GM21381 (cell line): ENCODE measurements around the gene SPINT2.
"Not testable (repeated sequence)": the region's sequence is repeated elsewhere in the genome, so short reads cannot be mapped to it uniquely, and the experiment has no call there.

Experiments
- ATAC-seq: cut with Tn5 transposase; IDR thresholded peaks from one replicate; pipeline ENCODE4 v1.9.1; 2021; ENCODE audit warnings: mild to moderate bottlenecking, moderate library complexity; ENCODE audit not compliant: unreplicated experiment

SPINT2 gene

DNA sequence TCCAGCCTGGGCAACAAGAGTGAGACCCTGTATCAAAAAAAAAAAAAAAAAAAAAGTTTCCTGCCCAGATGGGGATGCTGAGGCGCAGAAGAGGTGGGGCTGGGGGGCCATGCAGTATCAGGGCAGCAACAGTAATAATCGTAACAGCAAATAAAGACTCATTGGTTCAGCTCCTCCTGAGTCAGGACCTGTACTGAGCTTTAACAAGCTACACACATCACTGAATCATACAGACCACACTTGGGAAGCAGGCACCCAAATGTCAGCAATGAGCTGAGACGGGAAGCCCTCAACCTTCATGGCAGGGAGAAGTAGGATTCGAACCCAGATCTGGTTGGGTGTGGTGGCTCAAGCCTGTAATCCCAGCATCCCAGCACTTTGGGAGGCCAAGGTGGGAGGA is 29.8 kb upstream of the SPINT2 start:
- ATAC-seq: no peak

- ATAC-seq: no peak
Measured at GRCh38 chr19:38239816-38240215, 24.6 kb upstream of the SPINT2 start.

DNA sequence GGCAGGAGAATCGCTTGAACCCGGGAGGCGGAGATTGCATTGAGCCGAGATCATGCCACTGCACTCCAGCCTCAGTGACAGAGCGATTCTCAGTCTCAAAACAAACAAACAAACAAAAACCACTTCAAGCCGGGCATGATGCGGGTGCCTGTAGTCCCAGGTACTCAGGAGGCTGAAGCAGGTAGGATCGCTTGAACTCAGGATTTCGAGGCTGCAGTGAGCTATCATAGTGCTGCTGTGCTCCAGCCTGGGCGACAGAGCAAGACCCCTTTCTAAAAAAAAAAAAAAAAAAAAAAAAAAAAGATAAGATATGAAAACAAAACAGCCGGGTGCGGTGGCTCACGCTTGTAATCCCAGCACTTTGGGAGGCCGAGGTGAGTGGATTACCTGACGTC is 21.1 kb upstream of the SPINT2 start:
- no peak for ATAC-seq

DNA sequence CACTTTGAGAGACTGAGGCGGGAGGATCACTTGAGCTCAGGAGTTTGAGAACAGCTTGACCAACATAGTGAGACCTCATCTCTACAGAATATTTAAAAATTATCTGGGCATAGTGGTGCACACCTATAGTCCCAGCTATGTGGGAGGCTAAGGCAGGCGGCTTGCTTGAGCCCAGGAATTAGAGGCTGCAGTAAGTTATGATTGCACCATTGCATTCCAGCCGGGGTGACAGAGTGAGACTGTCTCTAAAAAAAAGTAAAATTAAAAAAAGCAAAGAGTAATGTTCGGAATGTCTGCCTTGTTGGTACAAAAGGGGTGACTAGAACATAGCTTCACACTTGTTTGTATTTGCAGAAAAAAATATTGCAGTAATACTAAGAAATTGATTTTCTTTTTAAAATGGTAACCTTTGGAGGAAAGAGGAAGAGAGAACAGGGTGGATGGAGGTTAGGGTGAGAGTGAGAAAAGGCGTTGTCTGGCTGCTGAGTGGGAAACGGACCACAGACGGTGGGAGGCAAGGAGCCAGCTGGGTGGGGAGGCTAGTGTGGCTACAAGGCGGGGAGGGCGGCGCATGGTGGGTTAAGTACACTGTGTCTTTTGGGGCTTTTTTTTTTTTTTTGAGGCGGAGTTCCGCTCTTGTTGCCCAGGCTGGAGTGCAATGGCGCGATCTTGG is 18.4 kb upstream of the SPINT2 start:
- ATAC-seq: no peak

DNA sequence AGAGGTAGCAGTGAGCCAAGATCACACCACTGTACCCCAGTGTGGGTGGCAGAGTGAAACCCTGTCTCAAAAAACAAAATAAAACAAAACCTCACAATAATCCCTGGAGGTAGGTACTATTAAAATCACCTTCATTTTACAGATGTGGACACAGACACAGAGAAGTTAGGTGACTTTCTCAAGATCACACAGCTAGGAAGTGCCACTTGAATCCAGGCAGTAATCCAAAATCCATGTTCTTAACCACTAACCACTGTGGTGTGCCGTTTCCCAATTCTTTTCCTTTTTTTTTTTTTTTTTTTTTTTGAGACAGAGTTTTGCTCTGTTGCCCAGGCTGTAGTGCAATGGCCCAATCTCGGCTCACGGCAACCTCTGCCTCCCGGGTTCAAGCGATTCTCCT is 17.2 kb upstream of the SPINT2 start:
- ATAC-seq: no peak

- no peak for ATAC-seq
Measured at GRCh38 chr19:38247734-38248268, 16.6 kb upstream of the SPINT2 start.

- no peak for ATAC-seq
Measured at GRCh38 chr19:38248421-38248820, 16.0 kb upstream of the SPINT2 start.

GRCh38 chr19:38250428-38250820 is 13.9 kb upstream of the SPINT2 start:
- ATAC-seq: no peak

DNA sequence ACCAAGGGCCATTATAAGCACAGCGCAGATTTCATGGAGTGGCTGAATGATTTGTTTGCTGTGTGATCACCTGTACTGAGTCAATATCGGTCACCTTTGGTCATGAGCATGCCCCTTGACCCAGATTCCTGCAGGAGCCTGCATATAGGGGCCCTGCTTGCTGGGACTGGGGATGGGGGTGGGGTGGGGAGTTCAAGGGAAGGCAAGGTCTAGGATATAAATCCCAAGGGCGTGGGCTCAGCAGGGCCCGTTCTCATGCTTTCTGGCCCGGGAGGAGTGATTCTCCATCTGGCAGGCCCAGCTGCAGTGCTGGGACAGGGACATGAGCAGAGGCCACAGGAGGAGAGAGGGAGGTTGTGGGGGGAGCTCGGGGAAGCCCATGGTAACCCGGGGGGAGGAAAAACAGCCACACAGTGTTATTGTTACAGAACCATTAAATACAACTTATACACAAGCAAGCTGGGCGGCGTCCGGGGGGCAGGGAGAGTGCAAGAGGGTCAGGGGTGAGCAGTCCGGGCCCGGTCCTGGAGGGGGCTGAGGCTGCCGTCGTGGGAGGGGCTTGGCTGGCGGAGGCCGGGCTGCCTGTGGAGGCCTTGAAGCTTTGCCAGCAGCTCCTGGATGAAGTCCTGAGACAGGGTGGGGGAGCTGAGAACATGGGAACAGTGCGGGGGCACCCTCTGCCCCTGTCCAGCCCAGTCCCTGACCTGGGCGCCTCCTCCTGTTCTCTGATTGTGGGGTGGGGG is 13.4 kb upstream of the SPINT2 start:
- ATAC-seq: no peak

DNA sequence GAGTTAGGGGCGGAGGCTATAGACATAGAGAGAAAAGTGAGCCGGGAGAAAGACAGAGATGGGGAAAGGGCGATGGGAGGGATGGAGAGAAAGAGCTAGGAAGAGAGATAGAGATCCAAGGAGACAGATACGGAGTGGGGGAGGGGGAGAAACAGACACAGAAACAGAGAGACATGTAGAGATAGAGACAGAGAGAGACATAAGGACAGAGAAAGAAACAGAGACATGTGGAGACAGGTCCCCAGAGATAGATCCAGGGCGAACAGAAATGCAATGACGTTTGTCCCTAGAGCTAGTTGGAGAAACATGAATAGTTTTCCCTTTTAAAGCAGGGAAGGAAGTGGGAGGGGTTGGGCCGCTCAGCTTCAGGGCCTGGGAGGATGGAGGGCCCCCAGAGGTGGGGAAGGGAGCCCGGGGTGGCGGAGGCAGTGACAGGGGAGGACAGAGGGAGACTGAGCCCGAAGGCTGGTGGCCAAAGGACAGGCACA is 12.8 kb upstream of the SPINT2 start:
- ATAC-seq: no peak

- ATAC-seq: no peak
Measured at GRCh38 chr19:38252385-38252784, 12.0 kb upstream of the SPINT2 start.

- no peak for ATAC-seq
Measured at GRCh38 chr19:38252941-38253691, 11.3 kb upstream of the SPINT2 start.

GRCh38 chr19:38253788-38254187 is 10.6 kb upstream of the SPINT2 start:
- no peak for ATAC-seq

DNA sequence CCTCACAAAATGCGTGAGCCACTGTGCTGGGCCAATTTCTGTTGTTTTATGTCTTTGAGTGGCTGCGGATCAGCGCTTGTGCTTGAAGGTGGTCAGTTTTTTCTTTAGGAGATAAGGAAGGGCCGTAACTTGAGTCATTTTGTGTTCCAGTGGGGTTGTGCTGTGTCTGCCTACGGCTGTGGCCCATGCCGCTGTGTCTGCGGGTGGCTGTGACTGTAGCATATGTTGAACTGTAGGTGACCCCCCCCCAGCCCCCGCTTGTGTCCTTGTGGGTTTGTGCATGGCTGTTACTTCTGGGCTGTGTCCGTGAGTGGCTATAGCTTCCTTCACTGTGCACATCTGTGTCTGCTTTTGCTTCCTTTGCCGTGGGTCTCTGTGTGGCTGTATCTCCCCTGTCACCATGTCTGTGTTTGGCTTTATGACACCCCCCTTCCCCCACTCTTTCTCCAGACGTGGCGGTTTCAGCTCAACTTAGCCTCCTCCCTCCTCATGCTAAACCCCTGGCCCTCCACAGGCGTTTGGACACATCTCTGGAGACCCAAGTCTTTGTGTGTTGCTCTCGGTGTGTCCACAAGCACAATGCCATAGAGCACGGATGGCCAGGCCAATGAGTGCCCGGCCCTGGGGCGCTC is 8.9 kb upstream of the SPINT2 start:
- ATAC-seq: no peak

GRCh38 chr19:38261942-38262341 is 2.4 kb upstream of the SPINT2 start:
- ATAC-seq: not testable (repeated sequence)

DNA sequence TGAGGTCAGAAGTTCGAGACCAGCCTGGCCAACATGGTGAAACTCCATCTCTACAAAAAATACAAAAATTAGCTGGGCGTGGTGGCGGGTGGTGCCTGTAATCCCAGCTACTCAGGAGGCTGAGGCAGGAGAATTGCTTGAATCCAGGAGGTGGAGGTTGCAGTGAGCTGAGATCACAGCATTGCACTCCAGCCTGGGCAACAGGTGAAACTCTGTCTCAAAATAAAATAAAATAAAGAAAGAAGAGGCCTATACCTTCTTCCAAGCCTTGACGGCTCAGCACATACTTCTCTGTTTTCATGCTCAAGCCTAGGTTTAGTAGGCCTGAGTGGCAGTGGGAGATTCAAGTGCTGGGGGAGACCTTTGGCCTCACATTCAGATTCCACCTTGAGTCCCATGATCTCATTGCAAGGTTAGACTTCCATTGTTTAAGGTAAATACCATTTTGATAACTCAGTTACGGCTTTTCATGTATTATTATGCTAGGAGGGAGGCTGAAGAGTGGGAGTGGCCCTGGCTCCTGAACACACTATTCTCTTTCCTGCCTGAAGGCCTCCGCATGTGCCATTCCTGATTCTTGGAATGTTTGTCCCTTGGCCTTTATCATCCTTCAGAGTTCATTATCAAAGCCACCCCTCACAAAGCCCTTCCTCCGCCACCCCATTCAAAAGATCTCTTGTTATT is 1.6 kb upstream of the SPINT2 start:
- no peak for ATAC-seq

- ATAC-seq: peak; percentile 61
Measured at GRCh38 chr19:38263689-38264485, 486 bp upstream of the SPINT2 start.

DNA sequence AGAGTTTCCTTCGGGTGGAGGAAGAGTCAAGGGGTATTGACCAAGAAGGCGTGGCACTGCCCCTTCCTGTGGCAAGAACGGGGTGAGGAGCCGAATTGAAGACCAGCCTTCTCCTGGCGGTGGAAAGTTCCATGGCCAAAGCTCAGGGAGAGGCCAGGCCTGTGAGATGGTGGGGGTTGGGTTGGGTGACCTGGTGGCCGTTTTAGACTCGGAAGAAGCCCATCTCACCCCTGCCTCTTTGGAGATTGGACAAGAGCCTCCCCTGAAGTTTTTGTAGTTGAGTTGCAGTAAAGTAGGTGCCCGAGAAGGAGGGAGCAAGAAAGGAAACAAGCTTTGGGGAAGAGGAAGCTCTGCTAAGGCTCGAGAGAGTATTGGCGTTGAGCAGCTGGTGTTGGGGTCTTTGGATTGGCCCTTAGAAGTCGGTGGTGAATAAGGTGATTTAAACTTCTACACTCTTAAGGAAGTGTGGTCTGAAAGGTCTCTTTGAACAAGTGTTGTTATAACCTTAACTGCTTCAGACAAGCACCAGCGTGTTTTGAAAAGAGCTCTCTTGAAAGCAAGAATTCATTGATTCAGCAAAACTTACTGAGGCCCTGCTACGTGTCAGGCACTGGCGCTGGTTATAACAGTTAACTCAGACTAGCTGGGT is 964 bp downstream of the SPINT2 start:
- ATAC-seq: no peak

DNA sequence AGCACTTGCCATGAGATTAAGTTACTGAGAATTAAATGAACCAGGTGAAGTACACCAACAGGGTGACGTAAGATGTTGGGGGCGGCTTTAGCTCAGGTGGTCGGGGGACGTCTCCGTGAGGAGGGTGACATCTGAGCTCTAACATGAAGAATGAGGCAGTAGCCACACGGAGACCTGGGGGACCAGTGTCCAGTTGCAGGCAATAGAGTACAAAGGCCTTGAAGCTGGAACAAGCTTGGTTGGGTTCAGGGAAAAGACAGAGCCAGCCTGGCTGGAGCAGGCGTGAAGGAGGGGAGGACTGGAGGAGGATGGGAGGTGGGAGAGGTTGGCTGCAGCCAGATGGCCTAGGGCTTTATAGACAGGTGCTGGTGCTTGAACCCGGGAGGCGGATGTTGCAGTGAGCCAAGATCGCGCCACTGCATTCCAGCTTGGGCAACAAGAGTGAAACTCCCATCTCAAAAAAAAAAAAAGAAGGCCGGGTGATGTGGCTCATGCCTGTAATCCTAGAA is 1.6 kb downstream of the SPINT2 start:
- ATAC-seq: no peak
